HepG2 (cell line): ENCODE data around the gene LTC4S. TPM values are rescaled to one million over a fixed set of nuclear protein-coding genes. Genes with fewer than 3 reads are reported as not detected.

ENCODE experiments used
- ATF3 ChIP-seq: sonication (generic); formaldehyde crosslinking; IDR thresholded peaks from 2 replicates; pipeline ENCODE4 v1.4.0; 2020; ENCODE audit warnings: missing genetic modification reagents
- BHLHE40 ChIP-seq: IDR thresholded peaks from 2 replicates; pipeline ENCODE4 v1.6.1; 2011; ENCODE audit warnings: low read length, improper control_type of control experiment
- DPF2 ChIP-seq: sonication (generic); formaldehyde crosslinking; IDR thresholded peaks from 2 replicates; pipeline ENCODE4 v1.4.0; 2020; ENCODE audit warnings: mild to moderate bottlenecking, low read depth, missing genetic modification reagents, borderline replicate concordance
- E2F2 ChIP-seq: sonication (generic); formaldehyde crosslinking; IDR thresholded peaks from 2 replicates; pipeline ENCODE4 v1.4.0; 2020; ENCODE audit warnings: missing genetic modification reagents, borderline replicate concordance
- FOXK1 ChIP-seq: sonication (generic); formaldehyde crosslinking; IDR thresholded peaks from 2 replicates; pipeline ENCODE4 v1.4.0; 2020; ENCODE audit warnings: low read depth, missing genetic modification reagents, borderline replicate concordance
- GRHL1 ChIP-seq: sonication (generic); formaldehyde crosslinking; conservative IDR thresholded peaks from 2 replicates; pipeline ENCODE4 v1.8.0; 2022; ENCODE audit warnings: missing genetic modification reagents
- HOXA3 ChIP-seq: sonication (generic); formaldehyde crosslinking; IDR thresholded peaks from 2 replicates; pipeline ENCODE4 v1.5.0; 2020; ENCODE audit warnings: missing genetic modification reagents
- HOXA9 ChIP-seq: sonication (generic); formaldehyde crosslinking; IDR thresholded peaks from 2 replicates; pipeline ENCODE4 v1.8.1; 2022; ENCODE audit warnings: missing genetic modification reagents, mild to moderate bottlenecking, moderate library complexity, borderline replicate concordance
- KLF13 ChIP-seq: sonication (generic); formaldehyde crosslinking; IDR thresholded peaks from 2 replicates; pipeline ENCODE4 v1.4.0; 2020; ENCODE audit warnings: mild to moderate bottlenecking, missing genetic modification reagents
- MZF1 ChIP-seq: sonication (generic); formaldehyde crosslinking; IDR thresholded peaks from 2 replicates; pipeline ENCODE4 v1.8.1; 2023; ENCODE audit warnings: mild to moderate bottlenecking, missing genetic modification reagents, borderline replicate concordance
- NFRKB ChIP-seq: fragments of 450-650 bp; IDR thresholded peaks from 2 replicates; pipeline ENCODE4 v1.6.1; 2017
- NR2C2 ChIP-seq: sonication (generic); formaldehyde crosslinking; IDR thresholded peaks from 2 replicates; pipeline ENCODE4 v1.4.0; 2020; ENCODE audit warnings: missing genetic modification reagents, mild to moderate bottlenecking, moderate library complexity, borderline replicate concordance
- PAX8 ChIP-seq: sonication (generic); formaldehyde crosslinking; IDR thresholded peaks from 2 replicates; pipeline ENCODE4 v1.8.0; 2022; ENCODE audit warnings: mild to moderate bottlenecking, missing genetic modification reagents, borderline replicate concordance
- POLR2AphosphoS5 ChIP-seq: IDR thresholded peaks from 2 replicates; pipeline ENCODE4 v1.6.1; 2012; ENCODE audit warnings: low read depth, low read length
- RFX1 ChIP-seq: fragments of 450-650 bp; IDR thresholded peaks from 2 replicates; pipeline ENCODE4 v1.6.1; 2017
- SPEN ChIP-seq: sonication (generic); formaldehyde crosslinking; IDR thresholded peaks from 2 replicates; pipeline ENCODE4 v1.5.1; 2020; ENCODE audit warnings: low read depth, mild to moderate bottlenecking, missing genetic modification reagents
- ZC3H4 ChIP-seq: sonication (generic); formaldehyde crosslinking; IDR thresholded peaks from 2 replicates; pipeline ENCODE4 v1.4.0; 2020; ENCODE audit warnings: missing genetic modification reagents, borderline replicate concordance
- ZKSCAN5 ChIP-seq: sonication (generic); formaldehyde crosslinking; IDR thresholded peaks from 2 replicates; pipeline ENCODE4 v1.5.1; 2020; ENCODE audit warnings: mild to moderate bottlenecking, missing genetic modification reagents
- ZNF10 ChIP-seq: sonication (generic); formaldehyde crosslinking; IDR thresholded peaks from 2 replicates; pipeline ENCODE4 v1.4.0; 2020; ENCODE audit warnings: mild to moderate bottlenecking, low read depth, missing genetic modification reagents, borderline replicate concordance
- ZNF12 ChIP-seq: sonication (generic); formaldehyde crosslinking; IDR thresholded peaks from 2 replicates; pipeline ENCODE4 v1.5.0; 2020; ENCODE audit warnings: missing genetic modification reagents
- ZNF350 ChIP-seq: sonication (generic); formaldehyde crosslinking; IDR thresholded peaks from 2 replicates; pipeline ENCODE4 v1.4.0; 2020; ENCODE audit warnings: mild to moderate bottlenecking, low read depth, missing genetic modification reagents, borderline replicate concordance
- ZNF512 ChIP-seq: sonication (generic); formaldehyde crosslinking; IDR thresholded peaks from 2 replicates; pipeline ENCODE4 v1.4.0; 2020; ENCODE audit warnings: mild to moderate bottlenecking, missing genetic modification reagents
- ZNF746 ChIP-seq: sonication (generic); formaldehyde crosslinking; IDR thresholded peaks from 2 replicates; pipeline ENCODE4 v1.8.0; 2022; ENCODE audit warnings: mild to moderate bottlenecking, missing genetic modification reagents
- polyA plus RNA-seq, 8 experiments: library from polyadenylated mRNA; depleted of rRNA in 3 of 8; stranded (reverse) in 7 of 8; unstranded in 1 of 8; fragments of >200 nt; fragmentation: Illumina TruSeq in 4 of 8; extraction: Trizol in 4 of 8; gene quantifications; 2 replicates each; pipeline versions ENCODE4 v1.2.1 to v1.2.3, GENCODE V29; 2011 to 2016; ENCODE audit warnings: low read depth in 4 of 8, missing spikeins in 1 of 8, mixed read lengths in 1 of 8; ENCODE audit not compliant: insufficient read depth in 1 of 8
- total RNA-seq, 5 experiments: library from RNA; depleted of rRNA; stranded (reverse); fragments of >200 nt; fragmentation: Illumina TruSeq; extraction: Trizol; gene quantifications; 2 replicates each; pipeline ENCODE4 v1.2.3, GENCODE V29; 2016; ENCODE audit warnings: low read depth in 1 of 5

LTC4S gene
- total and polyA plus RNA-seq, 2 of the 13 experiments (the other 11 are each of a cell fraction or from before 2014, with no cell fraction given) = 0.35 TPM; not detected in 1

- peak; percentile 27 for TF ChIP-seq POLR2AphosphoS5
- no peak for TF ChIP-seq ZNF350 (CRISPR knock-in tag)
- TF ChIP-seq FOXK1 (CRISPR knock-in tag) = no peak
- no peak for TF ChIP-seq ZKSCAN5 (CRISPR knock-in tag)
- TF ChIP-seq NFRKB = no peak
- no peak for TF ChIP-seq RFX1
- no peak for TF ChIP-seq ZNF10 (CRISPR knock-in tag)
- no peak for TF ChIP-seq ATF3
- TF ChIP-seq E2F2 = no peak
- no peak for TF ChIP-seq PAX8 (CRISPR knock-in tag)
- no peak for TF ChIP-seq ZNF512
- TF ChIP-seq HOXA9 (CRISPR knock-in tag) = 0 out of 2 replicates have a peak, but pooled peaks have one; percentile 19
- TF ChIP-seq BHLHE40 = no peak
- TF ChIP-seq SPEN (CRISPR knock-in tag) = 0 out of 2 replicates have a peak, but pooled peaks have one; percentile 48
- no peak for TF ChIP-seq ZNF746
- peak; percentile 51; the same call in 1 of the 2 replicates for TF ChIP-seq HOXA3 (CRISPR knock-in tag)
- TF ChIP-seq ZC3H4 (CRISPR knock-in tag) = no peak
- no peak for TF ChIP-seq KLF13 (CRISPR knock-in tag)
- TF ChIP-seq DPF2 (CRISPR knock-in tag) = no peak
- no peak for TF ChIP-seq MZF1
- TF ChIP-seq NR2C2 (CRISPR knock-in tag) = 0 out of 2 replicates have a peak, but pooled peaks have one; percentile 15
- no peak for TF ChIP-seq GRHL1 (CRISPR knock-in tag)
- TF ChIP-seq ZNF12 (CRISPR knock-in tag) = peak; percentile 36; the same call in 1 of the 2 replicates
These were observed 12.7 kb downstream of the LTC4S start, which contains the start of gene MGAT4B (continued) for GRCh38 chr5:179806250-179807048.
